NCI-H2196 treated with DMSO at 0.1 percent for 48 hours (cell line): ENCODE data around the gene CLNS1A.
"Not testable (repeated sequence)": the region's sequence is repeated elsewhere in the genome, so short reads cannot be mapped to it uniquely, and the experiment has no call there.

Experiments
- DNase-seq: peaks from one replicate; lab custom pipeline; 2025; ENCODE audit not compliant: unreplicated experiment; lab: John Stamatoyannopoulos, UW

The CLNS1A gene

GRCh38 chr11:77619576-77620198, 17.9 kb downstream of the CLNS1A start:
- peak; percentile 19 for DNase-seq

GRCh38 chr11:77617892-77618291, 19.7 kb downstream of the CLNS1A start:
- no peak for DNase-seq

DNA sequence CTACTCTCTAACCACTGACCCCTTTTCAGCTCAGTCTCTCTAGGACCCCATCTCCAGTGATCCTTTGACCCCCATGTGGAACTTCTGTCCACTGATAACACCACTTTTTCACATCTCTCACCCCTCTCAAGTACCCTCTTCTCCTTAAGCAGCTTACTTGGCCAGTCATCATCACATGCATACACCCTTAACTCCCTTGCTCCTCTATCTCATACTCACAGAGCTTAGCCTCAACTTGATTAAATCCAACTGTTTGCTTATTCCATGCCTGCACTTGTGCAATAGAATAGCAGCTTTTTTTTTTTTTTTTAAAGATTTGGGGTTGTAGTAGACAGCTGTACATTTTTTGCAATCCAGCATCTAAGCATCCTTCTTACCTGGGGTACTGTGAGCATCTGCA, 25.7 kb downstream of the CLNS1A start:
- no peak for DNase-seq

DNA sequence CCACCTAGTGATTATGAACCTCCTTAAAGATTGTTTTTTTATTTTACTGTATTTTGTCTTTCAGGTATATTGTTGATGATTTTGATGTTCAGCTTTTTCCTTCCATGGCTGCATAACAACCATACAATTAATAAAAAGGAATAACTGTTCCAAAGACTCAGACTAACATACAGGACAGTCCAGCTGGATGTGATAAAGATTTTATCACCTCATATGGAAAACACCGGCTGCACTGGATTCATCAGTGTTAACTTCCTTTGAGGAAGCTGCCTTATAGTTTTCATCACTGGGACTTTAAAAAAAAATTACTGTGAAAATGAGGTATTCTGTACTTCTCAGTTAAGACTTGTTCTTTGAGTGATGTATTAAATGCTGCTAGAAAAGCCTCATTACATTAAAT, 28.4 kb downstream of the CLNS1A start:
- no peak for DNase-seq

- DNase-seq: no peak
Measured at GRCh38 chr11:77604281-77604680, 33.3 kb downstream of the CLNS1A start.

DNA sequence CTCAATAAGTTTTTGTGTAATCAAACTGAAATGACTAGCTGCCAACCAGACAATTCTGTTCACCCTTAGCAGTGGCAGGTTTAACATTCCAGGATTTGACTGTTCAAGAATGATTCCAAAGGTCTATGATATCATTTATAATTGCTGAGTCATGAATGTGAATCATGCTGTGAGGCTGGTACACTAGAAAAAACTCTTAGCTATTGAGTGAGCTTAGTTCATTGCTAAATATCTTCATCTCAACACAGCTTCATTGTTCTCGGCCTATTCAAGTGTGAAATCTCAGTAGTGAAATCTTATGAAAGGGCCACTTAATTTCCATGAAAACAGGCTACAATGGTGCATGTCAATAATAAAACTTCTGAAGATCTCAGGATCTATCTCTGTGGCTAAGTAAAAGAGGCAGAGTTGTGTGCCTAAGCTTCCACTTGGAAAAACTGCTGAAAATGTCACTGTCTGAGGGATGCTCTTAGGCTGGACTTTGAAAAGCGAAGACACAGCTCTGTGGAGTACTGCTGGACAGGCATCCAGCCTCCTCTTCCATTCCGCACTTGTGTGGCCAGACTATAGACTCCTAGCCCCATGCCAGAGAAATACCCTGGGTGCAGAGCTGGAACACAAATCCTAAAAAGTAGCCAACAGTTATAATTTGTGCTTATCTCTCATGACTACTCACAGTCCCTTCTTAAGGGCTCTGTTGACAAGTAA, 35.1 kb downstream of the CLNS1A start:
- DNase-seq: no peak

DNA sequence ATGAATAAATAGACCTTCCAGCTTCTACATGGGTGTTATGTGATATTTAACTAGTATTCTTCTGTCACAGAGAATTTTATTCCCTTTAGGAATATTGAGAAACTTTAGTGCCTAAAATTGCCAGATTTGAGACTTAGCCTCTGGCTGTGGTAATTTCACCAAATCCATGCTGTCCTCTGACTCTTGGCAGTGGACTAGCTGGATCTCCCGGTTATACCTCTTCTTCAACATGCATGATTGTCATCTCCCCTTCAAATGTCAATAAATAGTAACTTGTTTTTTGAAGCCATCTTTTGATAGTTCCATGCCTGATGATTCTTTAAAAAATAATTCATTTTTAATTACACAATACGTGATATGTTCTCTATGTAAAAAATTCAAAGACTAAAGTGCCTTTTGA, 39.4 kb downstream of the CLNS1A start:
- no peak for DNase-seq

GRCh38 chr11:77596626-77597025, 41.0 kb downstream of the CLNS1A start:
- no peak for DNase-seq

GRCh38 chr11:77593883-77594282, 43.7 kb downstream of the CLNS1A start:
- no peak for DNase-seq

- no peak for DNase-seq
Measured at GRCh38 chr11:77592727-77593126, 44.9 kb downstream of the CLNS1A start.

DNA sequence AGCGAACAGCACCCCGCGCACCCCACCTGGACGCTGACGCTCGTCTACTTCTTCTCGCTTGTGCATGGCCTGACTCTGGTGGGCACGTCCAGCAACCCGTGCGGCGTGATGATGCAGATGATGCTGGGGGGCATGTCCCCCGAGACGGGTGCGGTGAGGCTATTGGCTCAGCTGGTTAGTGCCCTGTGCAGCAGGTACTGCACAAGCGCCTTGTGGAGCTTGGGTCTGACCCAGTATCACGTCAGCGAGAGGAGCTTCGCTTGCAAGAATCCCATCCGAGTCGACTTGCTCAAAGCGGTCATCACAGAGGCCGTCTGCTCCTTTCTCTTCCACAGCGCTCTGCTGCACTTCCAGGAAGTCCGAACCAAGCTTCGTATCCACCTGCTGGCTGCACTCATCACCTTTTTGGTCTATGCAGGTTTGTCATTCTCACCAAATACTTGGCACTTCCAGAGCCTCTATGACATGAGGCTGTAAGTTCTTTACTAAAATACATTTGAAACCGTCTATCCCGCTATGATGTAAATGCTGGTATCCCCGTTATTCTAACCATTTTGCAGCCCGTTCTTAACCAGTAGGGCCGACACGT, 47.3 kb downstream of the CLNS1A start:
- no peak for DNase-seq

DNA sequence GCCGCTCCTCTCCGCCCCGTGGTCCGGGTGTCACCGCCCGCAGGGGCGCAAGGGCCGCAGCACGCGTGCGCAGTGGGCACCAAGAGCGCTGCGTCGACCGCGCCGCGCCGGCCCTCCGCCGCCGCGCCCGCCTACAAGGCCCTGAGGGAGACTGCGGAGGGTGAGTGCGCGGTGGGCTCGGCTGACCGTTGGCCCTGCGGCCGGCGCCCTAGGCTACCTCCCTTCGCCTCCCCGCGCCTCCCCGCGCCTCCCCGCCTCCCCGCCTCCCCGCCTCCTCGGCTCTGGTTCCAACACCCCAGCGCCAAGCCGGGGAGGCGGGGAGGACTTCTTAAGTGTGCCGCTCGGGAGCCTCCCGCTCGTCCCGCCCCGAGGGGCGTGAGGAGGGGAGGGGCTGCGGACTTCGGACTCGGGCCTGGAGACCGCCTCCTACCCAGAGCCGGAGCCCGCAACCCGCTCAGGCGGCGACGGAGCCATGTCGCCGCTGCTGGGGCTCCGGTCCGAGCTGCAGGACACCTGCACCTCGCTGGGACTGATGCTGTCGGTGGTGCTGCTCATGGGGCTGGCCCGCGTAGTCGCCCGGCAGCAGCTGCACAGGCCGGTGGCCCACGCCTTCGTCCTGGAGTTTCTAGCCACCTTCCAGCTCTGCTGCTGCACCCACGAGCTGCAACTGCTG, 47.9 kb downstream of the CLNS1A start, which contains the start of gene AQP11:
AQP11 (plus strand) TSS at position 433 of the 673 bp plus-strand sequence; CDS start at position 473, 40 bp downstream.
- peak; percentile 78 for DNase-seq

DNA sequence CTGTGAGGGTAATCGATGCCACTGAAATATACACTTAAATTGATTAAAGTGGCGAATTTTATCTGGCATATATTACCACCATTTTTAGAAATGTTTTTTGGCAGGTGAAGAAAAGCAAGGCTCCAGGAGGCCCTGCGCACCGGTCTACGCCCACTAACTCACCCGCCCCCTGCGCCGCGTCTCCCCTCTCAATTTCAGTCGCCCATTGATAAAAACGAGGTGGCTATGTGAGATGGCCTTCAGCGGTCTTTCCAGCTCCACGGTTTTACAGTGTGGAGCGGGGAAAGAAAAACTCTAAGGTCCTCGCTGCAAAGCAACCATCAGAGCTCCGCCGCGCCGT, 48.4 kb downstream of the CLNS1A start:
- no peak for DNase-seq

DNA sequence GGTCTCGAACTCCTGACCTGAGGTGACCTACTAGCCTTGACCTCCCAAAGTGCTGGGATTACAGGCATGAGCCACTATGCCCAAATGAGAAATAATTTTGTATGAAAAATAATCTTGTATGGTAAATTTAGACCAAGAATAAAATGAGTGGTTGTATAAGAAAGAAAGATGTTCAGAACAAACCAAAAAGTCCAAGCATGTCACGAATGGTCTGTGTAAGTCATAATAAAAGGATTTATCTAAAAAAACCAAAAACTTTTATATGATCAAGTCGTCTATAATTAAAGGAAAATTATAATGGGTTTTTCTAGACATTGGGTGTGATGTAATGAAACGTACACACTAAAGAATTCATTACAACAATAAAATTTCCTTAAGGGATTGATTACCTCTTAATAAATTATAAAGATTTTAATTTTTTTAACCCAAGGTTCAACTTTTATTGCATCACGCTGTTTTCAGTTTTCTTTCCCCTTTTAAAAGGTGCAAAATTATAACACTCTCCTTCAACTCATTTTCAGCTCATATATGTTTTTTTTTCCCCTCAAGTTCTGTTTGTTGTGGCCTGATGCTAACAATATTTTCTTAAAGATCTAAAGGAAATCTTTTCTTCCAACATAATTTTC, 56.8 kb downstream of the CLNS1A start:
- no peak for DNase-seq

- not testable (repeated sequence) for DNase-seq
Measured at GRCh38 chr11:77575428-77575827, 62.2 kb downstream of the CLNS1A start.

GRCh38 chr11:77570896-77571295, 66.7 kb downstream of the CLNS1A start:
- DNase-seq: not testable (repeated sequence)

- DNase-seq: no peak
Measured at GRCh38 chr11:77569676-77570070, 67.9 kb downstream of the CLNS1A start.

DNA sequence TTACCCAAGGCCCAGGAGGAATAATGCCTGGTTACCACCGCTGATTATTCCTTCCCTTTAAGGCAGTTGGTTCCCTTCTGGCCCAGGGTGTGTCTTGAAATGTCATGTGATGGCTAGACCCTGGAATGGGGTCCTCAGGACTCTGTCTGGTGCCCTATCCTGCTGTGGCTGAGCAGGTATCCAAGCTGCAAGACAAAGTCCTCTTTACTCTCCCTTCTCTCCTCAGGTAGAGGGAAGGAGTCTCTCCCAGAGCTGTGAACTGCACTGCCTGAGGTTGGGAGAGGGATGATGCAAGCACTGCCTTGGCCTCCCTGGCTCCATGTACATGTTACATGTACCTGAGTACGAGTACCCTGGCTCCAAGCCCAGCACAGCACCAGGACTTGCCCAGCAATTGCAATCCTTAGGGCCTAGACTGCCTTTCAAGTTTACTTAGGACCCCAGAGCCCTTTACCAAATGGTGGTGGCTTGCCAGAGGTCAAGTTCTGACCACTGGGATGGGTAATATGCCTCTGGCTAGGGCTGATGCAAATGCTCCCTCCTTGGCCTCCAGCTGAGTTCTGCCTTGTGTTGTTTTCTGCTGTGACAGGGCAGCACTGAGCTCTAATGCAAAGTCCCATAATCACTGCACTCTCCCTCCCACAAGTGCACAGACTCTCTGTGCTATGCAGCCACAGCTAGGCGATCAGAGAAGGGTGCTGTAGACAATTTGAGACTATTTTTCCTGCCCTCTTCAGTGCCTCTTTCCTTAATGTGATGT, 68.5 kb downstream of the CLNS1A start:
- no peak for DNase-seq

DNA sequence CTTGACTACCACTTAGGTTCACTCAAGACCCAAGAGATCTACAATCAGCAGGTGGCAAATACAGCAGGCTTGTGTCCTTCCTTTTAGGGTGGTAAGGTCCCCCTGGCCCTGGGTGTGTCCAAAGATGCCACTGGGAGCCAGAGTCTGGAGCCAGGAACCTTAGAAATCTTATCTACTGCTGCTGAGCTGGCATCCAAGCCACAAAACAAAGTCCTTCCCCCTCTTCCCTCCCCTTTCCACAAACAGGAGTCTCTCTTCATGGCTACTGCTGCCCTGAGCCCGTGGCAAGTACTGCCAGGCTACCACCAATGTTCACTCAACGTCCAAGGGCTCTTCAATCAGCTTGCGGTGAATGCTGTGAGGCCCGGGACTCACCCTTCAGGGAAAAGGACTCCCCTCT, 69.3 kb downstream of the CLNS1A start:
- no peak for DNase-seq
